ENCODE data around the gene ATP8B4.

- TF ChIP-seq CTCF (IDR thresholded peaks at IDR 0.05) (no peak), POLR2AphosphoS5 (IDR thresholded peaks at IDR 0.05) (no peak), POLR2A (IDR thresholded peaks at IDR 0.05) (no peak)
These were observed 132.7 kb downstream of the ATP8B4 start for GRCh38 chr15:49986326-49986725.

All from prostate gland (tissue), 2 donors.